Suprapubic skin (tissue), 4 donors: ENCODE results near the gene ZNF526. TPM values are rescaled to one million over a fixed set of nuclear protein-coding genes. Genes with fewer than 3 reads are reported as not detected.

Experiments
- DNase-seq, 2 donors: peaks; one replicate each; pipeline ENCODE4 v3.0.0-alpha.2; 2019; ENCODE audit warnings: low spot score in 2 of 2
- H3K27ac ChIP-seq: fragments of 200-600 bp; sonication (generic); one replicate; pipeline ENCODE4 v1.5.1; 2019
- H3K27me3 ChIP-seq: fragments of 200-600 bp; sonication (generic); one replicate; pipeline ENCODE4 v1.5.1; 2019
- H3K36me3 ChIP-seq: fragments of 200-600 bp; sonication (generic); one replicate; pipeline ENCODE4 v1.5.1; 2019
- H3K4me1 ChIP-seq: fragments of 200-600 bp; sonication (generic); one replicate; pipeline ENCODE4 v1.5.1; 2019
- H3K4me3 ChIP-seq: fragments of 200-600 bp; sonication (generic); one replicate; pipeline ENCODE4 v1.5.1; 2019; ENCODE audit warnings: mild to moderate bottlenecking
- H3K9me3 ChIP-seq: fragments of 200-600 bp; sonication (generic); one replicate; pipeline ENCODE4 v1.5.1; 2019
- EP300 ChIP-seq: sonication (generic); formaldehyde crosslinking; IDR thresholded peaks from one replicate; pipeline ENCODE4 v1.6.1; 2017; ENCODE audit warnings: antibody characterized with exemption
- POLR2A ChIP-seq, 2 donors: fragments of 450-650 bp; IDR thresholded peaks; one replicate each; pipeline ENCODE4 v1.6.1; 2017; ENCODE audit warnings: antibody characterized with exemption in 2 of 2, mild to moderate bottlenecking in 2 of 2, moderate library complexity in 2 of 2
- POLR2AphosphoS5 ChIP-seq, 3 donors: sonication (generic); formaldehyde crosslinking; IDR thresholded peaks; one replicate each; pipeline ENCODE4 v1.6.1; 2017; ENCODE audit warnings: antibody characterized with exemption in 3 of 3
- WGBS: methylation state at CpG from one replicate; pipeline ENCODE4 v1.1.5; 2018; 5-methylcytosine and 5-hydroxymethylcytosine counted together
- total RNA-seq, 4 donors: library from RNA; depleted of rRNA; stranded (reverse); fragments of >200 nt; gene quantifications; one replicate each; pipeline ENCODE4 v1.1.0, GENCODE V29; 2016
- TF ChIP-seq, protein P1 (sequence below), 2 donors: fragments of 200-600 bp in 1 of 2; fragments of 450-650 bp in 1 of 2; sonication (generic) in 1 of 2; IDR thresholded peaks; one replicate each; pipeline ENCODE4 v1.5.1; 2016 to 2019; ENCODE audit warnings: antibody characterized with exemption in 2 of 2, mild to moderate bottlenecking in 1 of 2, moderate library complexity in 1 of 2

Gene ZNF526
- total RNA-seq, 4 donors from 2014 or later: 4.2 to 12.9 (median 8.9) TPM

GRCh38 chr19:42189133-42189532 lies 31.0 kb upstream of the ZNF526 start:
- Histone ChIP-seq H3K4me3 (no peak overlapping the region), H3K27me3 (no peaks in the 10 kb centered on the region), H3K27ac (no peak overlapping the region), H3K36me3 (no peaks in the 10 kb centered on the region), H3K4me1 (peaks cover 11% of the 10 kb centered on the region), H3K9me3 (no peaks in the 10 kb centered on the region)
- WGBS: 73% methylated on average over 3 of the region's 3 CpGs
- no peak for DNase-seq
- TF ChIP-seq EP300: no peak
- TF ChIP-seq POLR2A (IDR thresholded peaks at IDR 0.05): no peak
- TF ChIP-seq POLR2AphosphoS5 (IDR thresholded peaks at IDR 0.05): no peak
- TF ChIP-seq, protein P1, sequence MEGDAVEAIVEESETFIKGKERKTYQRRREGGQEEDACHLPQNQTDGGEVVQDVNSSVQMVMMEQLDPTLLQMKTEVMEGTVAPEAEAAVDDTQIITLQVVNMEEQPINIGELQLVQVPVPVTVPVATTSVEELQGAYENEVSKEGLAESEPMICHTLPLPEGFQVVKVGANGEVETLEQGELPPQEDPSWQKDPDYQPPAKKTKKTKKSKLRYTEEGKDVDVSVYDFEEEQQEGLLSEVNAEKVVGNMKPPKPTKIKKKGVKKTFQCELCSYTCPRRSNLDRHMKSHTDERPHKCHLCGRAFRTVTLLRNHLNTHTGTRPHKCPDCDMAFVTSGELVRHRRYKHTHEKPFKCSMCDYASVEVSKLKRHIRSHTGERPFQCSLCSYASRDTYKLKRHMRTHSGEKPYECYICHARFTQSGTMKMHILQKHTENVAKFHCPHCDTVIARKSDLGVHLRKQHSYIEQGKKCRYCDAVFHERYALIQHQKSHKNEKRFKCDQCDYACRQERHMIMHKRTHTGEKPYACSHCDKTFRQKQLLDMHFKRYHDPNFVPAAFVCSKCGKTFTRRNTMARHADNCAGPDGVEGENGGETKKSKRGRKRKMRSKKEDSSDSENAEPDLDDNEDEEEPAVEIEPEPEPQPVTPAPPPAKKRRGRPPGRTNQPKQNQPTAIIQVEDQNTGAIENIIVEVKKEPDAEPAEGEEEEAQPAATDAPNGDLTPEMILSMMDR (IDR thresholded peaks at IDR 0.05): no peak

GRCh38 chr19:42191330-42191729 lies 28.8 kb upstream of the ZNF526 start:
- H3K36me3 ChIP-seq: no peaks in the 10 kb centered on the region
- H3K27me3 ChIP-seq: no peaks in the 10 kb centered on the region
- no peaks in the 10 kb centered on the region for H3K9me3 ChIP-seq
- H3K4me1 ChIP-seq: peaks cover 4% of the 10 kb centered on the region
- no peak overlapping the region for H3K27ac ChIP-seq
- no peak for DNase-seq
- TF ChIP-seq, protein P1 (IDR thresholded peaks at IDR 0.05): no peak
- TF ChIP-seq EP300 (no peak), POLR2A (IDR thresholded peaks at IDR 0.05) (no peak), POLR2AphosphoS5 (IDR thresholded peaks at IDR 0.05) (no peak)
- WGBS: 67% methylated on average over 1 of the region's 1 CpG
- no peak overlapping the region for H3K4me3 ChIP-seq

- Histone ChIP-seq H3K4me1 (peaks cover 5% of the 10 kb centered on the region), H3K27me3 (no peaks in the 10 kb centered on the region), H3K36me3 (no peaks in the 10 kb centered on the region), H3K9me3 (no peaks in the 10 kb centered on the region), H3K4me3 (no peak overlapping the region), H3K27ac (no peak overlapping the region)
- no peak for TF ChIP-seq POLR2A (IDR thresholded peaks at IDR 0.05)
- no peak for TF ChIP-seq POLR2AphosphoS5 (IDR thresholded peaks at IDR 0.05)
- TF ChIP-seq, protein P1 (IDR thresholded peaks at IDR 0.05): no peak
- TF ChIP-seq EP300: no peak
- 42% methylated on average over 3 of the region's 3 CpGs for WGBS
- no peak for DNase-seq
Observed at GRCh38 chr19:42191855-42192254, 28.3 kb upstream of the ZNF526 start.

GRCh38 chr19:42193294-42193693 lies 26.8 kb upstream of the ZNF526 start:
- TF ChIP-seq POLR2A (IDR thresholded peaks at IDR 0.05): no peak
- TF ChIP-seq POLR2AphosphoS5 (IDR thresholded peaks at IDR 0.05): no peak
- TF ChIP-seq EP300: no peak
- TF ChIP-seq, protein P1 (IDR thresholded peaks at IDR 0.05): no peak
- H3K4me1 ChIP-seq: peaks cover 16% of the 10 kb centered on the region
- DNase-seq: no peak
- WGBS: 57% methylated on average over 1 of the region's 1 CpG
- H3K27ac ChIP-seq: no peak overlapping the region
- peaks cover 6% of the 10 kb centered on the region for H3K36me3 ChIP-seq
- H3K9me3 ChIP-seq: no peaks in the 10 kb centered on the region
- no peak overlapping the region for H3K4me3 ChIP-seq
- no peaks in the 10 kb centered on the region for H3K27me3 ChIP-seq

GRCh38 chr19:42193706-42194105 lies 26.4 kb upstream of the ZNF526 start:
- H3K27ac ChIP-seq: no peak overlapping the region
- TF ChIP-seq POLR2A (IDR thresholded peaks at IDR 0.05) (no peak), POLR2AphosphoS5 (IDR thresholded peaks at IDR 0.05) (no peak), EP300 (no peak)
- H3K27me3 ChIP-seq: no peaks in the 10 kb centered on the region
- no peak for DNase-seq
- peaks cover 20% of the 10 kb centered on the region for H3K4me1 ChIP-seq
- 70% methylated on average over 3 of the region's 3 CpGs for WGBS
- no peaks in the 10 kb centered on the region for H3K9me3 ChIP-seq
- peaks cover 10% of the 10 kb centered on the region for H3K36me3 ChIP-seq
- H3K4me3 ChIP-seq: no peak overlapping the region
